ENCODE data around the gene AIG1.

Gene AIG1

GRCh38 chr6:143236151-143236798 lies 175.6 kb downstream of the AIG1 start:
- no peaks in the 10 kb centered on the region for H3K9me2 ChIP-seq (ENCODE audit: low read depth, low read length)
- TF ChIP-seq EZH2 (IDR thresholded peaks at IDR 0.05; ENCODE audit: borderline replicate concordance, low read length) (no peak), CTCF (IDR thresholded peaks at IDR 0.05; ENCODE audit: low read length) (no peak)
- H3K4me1 ChIP-seq (ENCODE audit: insufficient read depth, low read length, severe bottlenecking), result no peaks in the 10 kb centered on the region
- no peak overlapping the region for H3K4me2 ChIP-seq (ENCODE audit: low read length)
- no peaks in the 10 kb centered on the region for H3K36me3 ChIP-seq (ENCODE audit: insufficient read depth, low read length)
- no peaks in the 10 kb centered on the region for H3K79me2 ChIP-seq (ENCODE audit: insufficient read depth, low read length)
- H3K9me3 ChIP-seq (ENCODE audit: low read length), result no peaks in the 10 kb centered on the region
- no peak overlapping the region for H3K27ac ChIP-seq (ENCODE audit: low read depth, low read length, poor library complexity, severe bottlenecking)
- no peak overlapping the region for H2AFZ ChIP-seq (ENCODE audit: low read length)
- H3F3A ChIP-seq (ENCODE audit: insufficient read depth, low read length), result no peaks in the 10 kb centered on the region
- no peaks in the 10 kb centered on the region for H4K20me1 ChIP-seq (ENCODE audit: insufficient read depth, low read length)
- no peak overlapping the region for H3K9ac ChIP-seq (ENCODE audit: low read length)
- H3K4me3 ChIP-seq (ENCODE audit: low read depth, low read length, poor library complexity, severe bottlenecking), result no peak overlapping the region
- no peaks in the 10 kb centered on the region for H3K27me3 ChIP-seq (ENCODE audit: insufficient read depth, low read length)

- Histone ChIP-seq H3F3A (ENCODE audit: insufficient read depth, low read length) (no peaks in the 10 kb centered on the region), H3K9me3 (ENCODE audit: low read length) (no peaks in the 10 kb centered on the region)
Observed at GRCh38 chr6:143238306-143238705, 177.6 kb downstream of the AIG1 start.

GRCh38 chr6:143241111-143241510 lies 180.4 kb downstream of the AIG1 start:
- Histone ChIP-seq H3K9ac (ENCODE audit: low read length) (no peak overlapping the region), H2AFZ (ENCODE audit: low read length) (no peak overlapping the region), H3K9me2 (ENCODE audit: low read depth, low read length) (no peaks in the 10 kb centered on the region), H3K79me2 (ENCODE audit: insufficient read depth, low read length) (no peaks in the 10 kb centered on the region), H3K27ac (ENCODE audit: low read depth, low read length, poor library complexity, severe bottlenecking) (no peak overlapping the region), H3K4me3 (ENCODE audit: low read depth, low read length, poor library complexity, severe bottlenecking) (no peak overlapping the region), H4K20me1 (ENCODE audit: insufficient read depth, low read length) (no peaks in the 10 kb centered on the region), H3K4me2 (ENCODE audit: low read length) (no peak overlapping the region), H3K4me1 (ENCODE audit: insufficient read depth, low read length, severe bottlenecking) (no peaks in the 10 kb centered on the region), H3K27me3 (ENCODE audit: insufficient read depth, low read length) (no peaks in the 10 kb centered on the region), H3F3A (ENCODE audit: insufficient read depth, low read length) (no peaks in the 10 kb centered on the region), H3K9me3 (ENCODE audit: low read length) (no peaks in the 10 kb centered on the region), H3K36me3 (ENCODE audit: insufficient read depth, low read length) (no peaks in the 10 kb centered on the region)
- TF ChIP-seq CTCF (IDR thresholded peaks at IDR 0.05; ENCODE audit: low read length) (no peak), EZH2 (IDR thresholded peaks at IDR 0.05; ENCODE audit: borderline replicate concordance, low read length) (no peak)

More at GRCh38 chr6:143238306-143238705, 177.6 kb downstream of the AIG1 start:
- no peak overlapping the region for H3K4me2 ChIP-seq (ENCODE audit: low read length)
- H3K4me3 ChIP-seq (ENCODE audit: low read depth, low read length, poor library complexity, severe bottlenecking), result no peak overlapping the region
- H2AFZ ChIP-seq (ENCODE audit: low read length), result no peak overlapping the region
- no peaks in the 10 kb centered on the region for H3K9me2 ChIP-seq (ENCODE audit: low read depth, low read length)
- no peak overlapping the region for H3K9ac ChIP-seq (ENCODE audit: low read length)
- H3K27ac ChIP-seq (ENCODE audit: low read depth, low read length, poor library complexity, severe bottlenecking), result no peak overlapping the region
- no peaks in the 10 kb centered on the region for H4K20me1 ChIP-seq (ENCODE audit: insufficient read depth, low read length)
- no peaks in the 10 kb centered on the region for H3K79me2 ChIP-seq (ENCODE audit: insufficient read depth, low read length)
- H3K36me3 ChIP-seq (ENCODE audit: insufficient read depth, low read length), result no peaks in the 10 kb centered on the region
- no peaks in the 10 kb centered on the region for H3K4me1 ChIP-seq (ENCODE audit: insufficient read depth, low read length, severe bottlenecking)
- no peak for TF ChIP-seq EZH2 (IDR thresholded peaks at IDR 0.05; ENCODE audit: borderline replicate concordance, low read length)
- no peak for TF ChIP-seq CTCF (IDR thresholded peaks at IDR 0.05; ENCODE audit: low read length)
- H3K27me3 ChIP-seq (ENCODE audit: insufficient read depth, low read length), result no peaks in the 10 kb centered on the region

Measured in OCI-LY1 (cell line).